Neuronal stem cell (in vitro differentiated cells): Measurements from ENCODE around the gene HKDC1.

ENCODE experiments used
- DNase-seq: peaks from one replicate; pipeline ENCODE4 v3.0.0-alpha.2; 2013; ENCODE audit warnings: low spot score
- H2AFZ ChIP-seq: one replicate; pipeline ENCODE4 v1.6.1; 2013; ENCODE audit warnings: mild to moderate bottlenecking, low read length, inconsistent platforms
- H2AK5ac ChIP-seq: 2 replicates; pipeline ENCODE4 v1.6.1; 2013; ENCODE audit warnings: low read depth, mild to moderate bottlenecking, inconsistent platforms, low read length, moderate library complexity, mixed read lengths
- H2BK120ac ChIP-seq: 2 replicates; pipeline ENCODE4 v1.6.1; 2013; ENCODE audit warnings: low read depth, mild to moderate bottlenecking, inconsistent platforms, low read length, moderate library complexity, mixed read lengths
- H2BK12ac ChIP-seq: one replicate; pipeline ENCODE4 v1.6.1; 2013; ENCODE audit warnings: low read length, inconsistent platforms
- H2BK15ac ChIP-seq: 2 replicates; pipeline ENCODE4 v1.6.1; 2013; ENCODE audit warnings: mild to moderate bottlenecking, low read length, inconsistent platforms, mixed read lengths
- H2BK5ac ChIP-seq: one replicate; pipeline ENCODE4 v1.6.1; 2013; ENCODE audit warnings: inconsistent platforms, mild to moderate bottlenecking, low read length, moderate library complexity
- H3K14ac ChIP-seq: one replicate; pipeline ENCODE4 v1.6.1; 2013; ENCODE audit warnings: low read length, inconsistent platforms
- H3K18ac ChIP-seq: 2 replicates; pipeline ENCODE4 v1.6.1; 2013; ENCODE audit warnings: low read length, inconsistent platforms
- H3K23ac ChIP-seq: 2 replicates; pipeline ENCODE4 v1.6.1; 2013; ENCODE audit warnings: low read depth, mild to moderate bottlenecking, mixed read lengths, low read length, inconsistent platforms; ENCODE audit not compliant: poor library complexity
- H3K27ac ChIP-seq: replicated peaks from 3 replicates; pipeline ENCODE4 v1.5.1; 2013; ENCODE audit warnings: low read length, inconsistent platforms
- H3K27me3 ChIP-seq, 3 experiments: 2 replicates each; pipeline ENCODE4 v1.6.1; 2013; ENCODE audit warnings: low read length in 3 of 3, mild to moderate bottlenecking in 2 of 3, inconsistent platforms in 1 of 3, low read depth in 1 of 3, mixed read lengths in 1 of 3, moderate library complexity in 1 of 3; ENCODE audit not compliant: control insufficient read depth in 3 of 3, insufficient read depth in 3 of 3
- H3K36me3 ChIP-seq, 2 donors: replicated peaks in 1 of 2; 2 replicates each; pipeline ENCODE4 v1.6.1; 2013; ENCODE audit warnings: low read length in 2 of 2; ENCODE audit not compliant: control insufficient read depth in 2 of 2, insufficient read depth in 2 of 2
- H3K4ac ChIP-seq: 2 replicates; pipeline ENCODE4 v1.6.1; 2013; ENCODE audit warnings: inconsistent platforms, mild to moderate bottlenecking, low read length, moderate library complexity
- H3K4me1 ChIP-seq, 2 donors: 1 replicate in 1 of 2; 2 replicates in 1 of 2; pipeline ENCODE4 v1.6.1; 2013; ENCODE audit warnings: low read length in 2 of 2, low read depth in 1 of 2; ENCODE audit not compliant: control insufficient read depth in 2 of 2, insufficient read depth in 1 of 2
- H3K4me2 ChIP-seq: one replicate; pipeline ENCODE4 v1.6.1; 2013; ENCODE audit warnings: mild to moderate bottlenecking, low read length, inconsistent platforms; ENCODE audit not compliant: insufficient read depth, poor library complexity, severe bottlenecking
- H3K4me3 ChIP-seq, 2 donors: 2 replicates each; pipeline ENCODE4 v1.5.1; 2013; ENCODE audit warnings: low read length in 2 of 2, mild to moderate bottlenecking in 2 of 2, inconsistent platforms in 1 of 2, moderate library complexity in 1 of 2
- H3K79me1 ChIP-seq: one replicate; pipeline ENCODE4 v1.6.1; 2013; ENCODE audit warnings: low read depth, mild to moderate bottlenecking, inconsistent platforms, low read length, moderate library complexity
- H3K9ac ChIP-seq: one replicate; pipeline ENCODE4 v1.6.1; 2013; ENCODE audit warnings: mild to moderate bottlenecking, low read depth, low read length, inconsistent platforms; ENCODE audit not compliant: poor library complexity
- H3K9me3 ChIP-seq, 2 donors: replicated peaks in 1 of 2; 2 replicates each; pipeline versions ENCODE3 to v1.6.1; 2013; ENCODE audit warnings: low read length in 2 of 2, mild to moderate bottlenecking in 2 of 2, inconsistent platforms in 1 of 2, low read depth in 1 of 2, mixed read lengths in 1 of 2, moderate library complexity in 1 of 2; ENCODE audit not compliant: control insufficient read depth in 2 of 2, insufficient read depth in 1 of 2
- H4K8ac ChIP-seq: one replicate; pipeline ENCODE4 v1.6.1; 2013; ENCODE audit warnings: low read depth, mild to moderate bottlenecking, inconsistent platforms, low read length, moderate library complexity
- H4K91ac ChIP-seq: one replicate; pipeline ENCODE4 v1.6.1; 2013; ENCODE audit warnings: low read length, low read depth, mild to moderate bottlenecking, inconsistent platforms; ENCODE audit not compliant: poor library complexity
- WGBS, 2 donors: extraction: QIAGEN DNeasy Blood & Tissue Kit; methylation state at CpG; one replicate each; pipeline ENCODE4 v1.1.7; 2013; ENCODE audit warnings: missing lambda C conversion rate in 2 of 2, mixed read lengths in 1 of 2; ENCODE audit not compliant: insufficient read length in 2 of 2, insufficient replicate concordance in 1 of 2; ENCODE audit errors: extremely low coverage in 2 of 2; 5-methylcytosine and 5-hydroxymethylcytosine counted together

Gene HKDC1

DNA sequence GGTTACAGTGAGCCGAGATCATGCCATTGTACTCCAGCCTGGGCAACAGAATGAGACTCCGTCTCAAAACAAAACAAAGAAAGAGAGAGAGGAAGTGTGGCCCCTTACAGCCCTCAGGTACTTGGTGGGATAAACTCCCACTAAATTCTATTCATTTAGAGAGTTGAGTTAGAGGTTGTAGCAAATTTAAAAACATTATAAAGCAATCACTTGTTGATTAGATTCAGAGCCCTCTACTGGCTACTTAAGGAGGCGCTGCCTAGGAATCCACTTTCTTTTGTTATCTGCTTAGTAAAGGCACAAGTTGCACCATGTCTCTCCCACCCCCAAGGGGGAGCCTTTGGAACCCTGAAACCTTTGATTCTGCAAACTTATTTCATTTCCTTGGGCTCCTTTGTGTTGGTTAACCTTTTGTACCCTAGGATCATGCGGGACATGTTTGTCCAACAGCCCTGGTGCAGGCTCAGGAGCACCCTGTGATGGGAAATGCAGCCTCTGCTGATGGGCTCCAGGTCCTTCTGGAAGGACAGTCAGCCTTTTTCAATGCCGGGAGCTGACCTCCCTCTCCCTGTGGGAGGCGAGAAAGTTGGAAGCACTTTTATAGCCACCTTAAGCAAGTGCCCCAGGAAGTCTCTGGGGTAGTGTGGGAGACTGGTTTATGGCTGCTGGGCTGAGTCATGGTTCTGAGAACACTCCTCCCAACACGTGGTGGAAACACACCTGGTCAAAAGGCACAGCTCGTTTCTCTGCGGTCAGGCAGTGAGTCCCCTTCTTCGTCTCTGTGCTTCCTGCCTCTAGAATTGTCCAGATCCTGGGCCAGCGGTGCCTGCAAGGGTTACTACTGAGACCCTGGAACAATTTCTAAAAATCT lies 2.3 kb downstream of the HKDC1 start:
- H2AK5ac ChIP-seq = peak overlapping the region; percentile 14
- H2BK120ac ChIP-seq = no peak overlapping the region
- H3K4me1 ChIP-seq = peaks cover 0 to 2% of the 10 kb centered on the region in 2 donors
- no peak overlapping the region for H4K8ac ChIP-seq
- DNase-seq = peak; percentile 40
- H3K14ac ChIP-seq = no peak overlapping the region
- no CpG with 5 or more reads among the region's 11 CpGs for WGBS, 2 donors
- no peak overlapping the region for H3K27ac ChIP-seq
- peaks cover 0 to 11% (median 1%) of the 10 kb centered on the region in 3 experiments for H3K27me3 ChIP-seq
- H2BK12ac ChIP-seq = no peak overlapping the region
- no peak overlapping the region for H3K4me3 ChIP-seq
- no peak overlapping the region for H3K4me2 ChIP-seq
- peak overlapping the region; percentile 13 for H2BK15ac ChIP-seq
- H2AFZ ChIP-seq = peak overlapping the region; percentile 90
- no peaks in the 10 kb centered on the region for H3K79me1 ChIP-seq
- H3K9ac ChIP-seq = no peak overlapping the region
- H4K91ac ChIP-seq = no peak overlapping the region
- H2BK5ac ChIP-seq = no peak overlapping the region
- H3K18ac ChIP-seq = peak overlapping the region; percentile 63
- H3K36me3 ChIP-seq = no peaks in the 10 kb centered on the region
- no peak overlapping the region for H3K23ac ChIP-seq
- H3K9me3 ChIP-seq = no peaks in the 10 kb centered on the region
- H3K4ac ChIP-seq = no peak overlapping the region

DNA sequence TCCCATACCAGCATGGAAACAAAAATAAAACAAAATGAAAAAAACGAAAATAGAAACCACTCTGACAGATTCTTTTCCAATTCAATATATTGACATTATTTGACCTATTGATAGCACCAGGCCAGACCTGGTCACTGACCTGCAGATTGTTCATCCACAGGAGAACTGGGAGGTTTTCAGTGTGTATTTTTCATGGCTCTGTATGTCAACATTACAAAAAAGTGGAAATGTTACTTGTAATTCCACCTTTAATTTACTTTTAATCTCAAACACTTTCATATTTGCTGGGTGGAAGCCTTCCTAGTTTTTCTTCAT lies 2.9 kb downstream of the HKDC1 start:
- H2BK15ac ChIP-seq = no peak overlapping the region
- no peak overlapping the region for H2BK5ac ChIP-seq
- peaks cover 0 to 2% of the 10 kb centered on the region in 2 donors for H3K4me1 ChIP-seq
- H3K18ac ChIP-seq = no peak overlapping the region
- peak overlapping the region; percentile 90 for H2AFZ ChIP-seq
- H3K9ac ChIP-seq = no peak overlapping the region
- no peak overlapping the region for H3K4me2 ChIP-seq
- no peak overlapping the region for H3K4ac ChIP-seq
- WGBS, 2 donors = no CpG with 5 or more reads among the region's 1 CpG
- no peaks in the 10 kb centered on the region for H3K9me3 ChIP-seq
- no peak overlapping the region for H2BK120ac ChIP-seq
- peaks cover 0 to 11% (median 1%) of the 10 kb centered on the region in 3 experiments for H3K27me3 ChIP-seq
- H4K91ac ChIP-seq = no peak overlapping the region
- H3K27ac ChIP-seq = no peak overlapping the region
- no peaks in the 10 kb centered on the region for H3K79me1 ChIP-seq
- no peak overlapping the region for H3K23ac ChIP-seq
- no peak for DNase-seq
- H2BK12ac ChIP-seq = no peak overlapping the region
- H3K14ac ChIP-seq = no peak overlapping the region
- H3K36me3 ChIP-seq = no peaks in the 10 kb centered on the region
- no peak overlapping the region for H3K4me3 ChIP-seq
- no peak overlapping the region for H2AK5ac ChIP-seq
- no peak overlapping the region for H4K8ac ChIP-seq

DNA sequence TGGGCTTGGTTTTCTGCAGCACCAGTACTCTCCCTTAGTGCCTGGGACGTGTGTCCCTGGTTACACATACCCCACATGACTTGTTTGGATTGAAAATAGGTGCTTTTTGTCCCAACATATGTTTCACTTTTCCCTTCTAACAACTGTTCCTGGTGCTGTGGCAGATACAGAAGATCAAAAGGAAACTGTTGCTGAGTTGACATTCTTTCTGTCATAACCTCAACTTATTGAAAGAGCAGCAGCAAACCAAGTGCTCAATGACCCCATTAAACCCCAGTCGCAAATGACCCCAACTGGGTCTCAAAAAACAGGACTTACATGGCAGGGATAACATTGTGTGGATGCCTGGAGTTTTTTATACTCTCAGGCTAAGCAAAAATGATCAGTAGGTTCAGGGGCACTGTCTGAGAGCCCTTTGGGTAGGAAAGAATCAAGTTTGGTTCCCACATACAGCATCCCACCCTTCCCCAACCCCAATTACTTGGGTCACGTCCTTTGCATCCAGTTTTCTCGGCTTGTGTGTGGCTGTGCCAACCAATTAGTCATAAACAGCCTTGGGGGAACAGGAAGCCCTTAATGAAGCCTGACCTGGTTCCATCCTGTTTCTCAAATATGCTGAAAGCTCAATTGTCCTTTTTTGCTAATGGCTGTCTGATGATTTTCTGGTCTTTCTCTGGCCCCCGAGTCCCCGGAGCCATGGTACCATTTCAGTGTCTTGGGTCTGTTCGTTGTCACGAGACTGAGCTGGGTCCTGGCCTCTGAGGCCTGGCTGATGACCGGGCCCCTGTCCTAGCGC lies 4.9 kb downstream of the HKDC1 start:
- Histone ChIP-seq H2AK5ac (no peak overlapping the region), H4K91ac (no peak overlapping the region), H2AFZ (peak overlapping the region; percentile 11), H3K79me1 (no peaks in the 10 kb centered on the region), H3K23ac (no peak overlapping the region), H3K9me3 (no peaks in the 10 kb centered on the region), H3K4me1 (peaks cover 0 to 2% of the 10 kb centered on the region in 2 donors), H3K9ac (no peak overlapping the region), H3K27me3 (peaks cover 0 to 13% (median 1%) of the 10 kb centered on the region in 3 experiments), H3K27ac (no peak overlapping the region), H3K4me3 (no peak overlapping the region), H4K8ac (no peak overlapping the region), H2BK5ac (no peak overlapping the region), H3K18ac (no peak overlapping the region), H3K14ac (no peak overlapping the region), H3K36me3 (no peaks in the 10 kb centered on the region), H2BK15ac (no peak overlapping the region), H2BK120ac (no peak overlapping the region), H2BK12ac (no peak overlapping the region), H3K4ac (no peak overlapping the region), H3K4me2 (no peak overlapping the region)
- no CpG with 5 or more reads among the region's 10 CpGs for WGBS, 2 donors
- no peak for DNase-seq

DNA sequence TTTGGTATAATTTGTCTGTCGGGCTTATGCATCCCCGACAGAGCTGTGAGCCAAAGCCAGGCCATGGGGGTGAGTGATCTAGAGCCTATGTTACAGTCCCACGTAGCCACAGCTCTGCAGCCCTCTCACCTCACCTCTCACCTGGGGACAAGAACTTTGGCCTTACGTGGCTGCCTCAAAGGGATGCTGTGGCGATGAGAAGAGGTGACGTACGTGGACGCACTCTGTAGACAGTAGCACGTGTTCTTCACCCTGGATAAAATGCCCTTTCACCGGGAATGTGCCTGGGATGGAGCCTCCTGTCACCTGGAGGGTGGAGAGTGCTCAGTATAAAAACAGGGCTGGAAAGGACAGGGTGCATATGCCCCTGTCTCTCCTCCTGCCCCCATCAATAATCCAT lies 5.5 kb downstream of the HKDC1 start:
- H4K91ac ChIP-seq = peak overlapping the region; percentile 0
- WGBS, 2 donors = no CpG with 5 or more reads among the region's 10 CpGs
- H3K36me3 ChIP-seq = no peaks in the 10 kb centered on the region
- H3K9me3 ChIP-seq = no peaks in the 10 kb centered on the region
- H4K8ac ChIP-seq = no peak overlapping the region
- H3K18ac ChIP-seq = no peak overlapping the region
- no peak overlapping the region for H3K23ac ChIP-seq
- H3K27me3 ChIP-seq = peaks cover 0 to 18% (median 1%) of the 10 kb centered on the region in 3 experiments
- no peaks in the 10 kb centered on the region for H3K79me1 ChIP-seq
- H2AFZ ChIP-seq = peak overlapping the region; percentile 11
- H3K4me1 ChIP-seq = peaks cover 0 to 2% of the 10 kb centered on the region in 2 donors
- no peak overlapping the region for H2BK12ac ChIP-seq
- no peak overlapping the region for H2BK5ac ChIP-seq
- no peak for DNase-seq
- no peak overlapping the region for H3K14ac ChIP-seq
- no peak overlapping the region for H3K4me3 ChIP-seq
- H3K9ac ChIP-seq = no peak overlapping the region
- no peak overlapping the region for H3K4ac ChIP-seq
- H2BK15ac ChIP-seq = no peak overlapping the region
- H3K27ac ChIP-seq = no peak overlapping the region
- no peak overlapping the region for H3K4me2 ChIP-seq
- no peak overlapping the region for H2AK5ac ChIP-seq
- H2BK120ac ChIP-seq = no peak overlapping the region
